CD14-positive monocyte (primary cell): ENCODE data around the gene FOXK2. TPM values are rescaled to one million over a fixed set of nuclear protein-coding genes. Genes with fewer than 3 reads are reported as not detected.

Source experiments
- DNase-seq, 3 donors: peaks; one replicate each; pipeline ENCODE4 v3.0.0-alpha.2; 2011 to 2022
- H2AFZ ChIP-seq: 2 replicates; pipeline ENCODE4 v1.6.0; 2012; ENCODE audit warnings: mild to moderate bottlenecking, low read depth, low read length, inconsistent platforms; ENCODE audit not compliant: insufficient read depth, poor library complexity, severe bottlenecking
- H3K27ac ChIP-seq, 2 donors: 1 replicate in 1 of 2; 2 replicates in 1 of 2; pipeline ENCODE4 v1.5.1; 2012 to 2013; ENCODE audit warnings: low read length in 2 of 2, control low read depth in 1 of 2, inconsistent platforms in 1 of 2, low read depth in 1 of 2, mild to moderate bottlenecking in 1 of 2
- H3K27me3 ChIP-seq, 2 donors: one replicate each; pipeline versions ENCODE4 v1.6.0 to v1.6.1; 2011 to 2013; ENCODE audit warnings: low read length in 2 of 2; ENCODE audit not compliant: control insufficient read depth in 2 of 2, insufficient read depth in 2 of 2
- H3K36me3 ChIP-seq, 2 donors: replicated peaks in 1 of 2; 1 replicate in 1 of 2; 2 replicates in 1 of 2; pipeline versions ENCODE4 v1.5.1 to v1.6.1; 2012 to 2013; ENCODE audit warnings: low read length in 2 of 2, control low read depth in 1 of 2, inconsistent platforms in 1 of 2, mild to moderate bottlenecking in 1 of 2; ENCODE audit not compliant: insufficient read depth in 2 of 2, control insufficient read depth in 1 of 2
- H3K4me1 ChIP-seq, 2 donors: 1 replicate in 1 of 2; 2 replicates in 1 of 2; pipeline versions ENCODE4 v1.5.1 to v1.6.1; 2012 to 2013; ENCODE audit warnings: low read length in 2 of 2, control low read depth in 1 of 2, inconsistent platforms in 1 of 2, mild to moderate bottlenecking in 1 of 2, moderate library complexity in 1 of 2; ENCODE audit not compliant: insufficient read depth in 2 of 2, control insufficient read depth in 1 of 2
- H3K4me2 ChIP-seq: replicated peaks from 2 replicates; pipeline ENCODE3; 2012; ENCODE audit warnings: low read length, moderate library complexity, mild to moderate bottlenecking; ENCODE audit not compliant: poor library complexity, severe bottlenecking; ENCODE audit errors: extremely low read depth
- H3K4me3 ChIP-seq, 3 experiments: fragments of 200-600 bp in 1 of 3; sonication (generic) in 1 of 3; replicated peaks in 1 of 3; 1 replicate in 2 of 3; 2 replicates in 1 of 3; pipeline ENCODE4 v1.5.1; 2011 to 2013; ENCODE audit warnings: low read length in 3 of 3, mild to moderate bottlenecking in 3 of 3, control low read depth in 2 of 3, low read depth in 2 of 3, inconsistent platforms in 1 of 3, moderate library complexity in 1 of 3
- H3K79me2 ChIP-seq: 2 replicates; pipeline ENCODE4 v1.6.0; 2012; ENCODE audit warnings: mild to moderate bottlenecking, control low read depth, inconsistent platforms, low read length, moderate library complexity; ENCODE audit not compliant: insufficient read depth
- H3K9ac ChIP-seq: 2 replicates; pipeline ENCODE4 v1.6.0; 2017; ENCODE audit warnings: low read length, mild to moderate bottlenecking; ENCODE audit not compliant: insufficient read depth, poor library complexity, severe bottlenecking
- H3K9me3 ChIP-seq, 2 donors: replicated peaks in 1 of 2; 1 replicate in 1 of 2; 2 replicates in 1 of 2; pipeline versions ENCODE4 v1.5.1 to v1.6.1; 2012 to 2013; ENCODE audit warnings: low read length in 2 of 2, control low read depth in 1 of 2; ENCODE audit not compliant: control insufficient read depth in 1 of 2, insufficient read depth in 1 of 2
- H4K20me1 ChIP-seq: 2 replicates; pipeline ENCODE4 v1.6.0; 2012; ENCODE audit warnings: mild to moderate bottlenecking, low read length, control low read depth, moderate library complexity; ENCODE audit not compliant: insufficient read depth
- H3K27ac Mint-ChIP-seq, 7 donors: one replicate each; pipeline ENCODE4 v1.8.0; 2020; ENCODE audit warnings: mild to moderate bottlenecking in 7 of 7, mixed read lengths in 7 of 7, moderate library complexity in 6 of 7, inconsistent platforms in 2 of 7
- H3K27me3 Mint-ChIP-seq, 3 donors: one replicate each; pipeline ENCODE4 v1.8.0; 2021 to 2022; ENCODE audit warnings: low read depth in 3 of 3, mild to moderate bottlenecking in 3 of 3, mixed read lengths in 3 of 3, moderate library complexity in 3 of 3, inconsistent platforms in 1 of 3
- H3K36me3 Mint-ChIP-seq, 2 donors: one replicate each; pipeline ENCODE4 v1.8.0; 2020; ENCODE audit warnings: mixed read lengths in 2 of 2, inconsistent platforms in 1 of 2, mild to moderate bottlenecking in 1 of 2
- H3K4me1 Mint-ChIP-seq: one replicate; pipeline ENCODE4 v1.8.0; 2020; ENCODE audit warnings: mild to moderate bottlenecking, mixed read lengths
- H3K4me3 Mint-ChIP-seq, 2 donors: one replicate each; pipeline ENCODE4 v1.8.0; 2020; ENCODE audit warnings: mild to moderate bottlenecking in 2 of 2, mixed read lengths in 2 of 2, moderate library complexity in 1 of 2
- H3K9me3 Mint-ChIP-seq, 7 donors: one replicate each; pipeline ENCODE4 v1.8.0; 2020 to 2022; ENCODE audit warnings: mixed read lengths in 7 of 7, mild to moderate bottlenecking in 6 of 7, moderate library complexity in 6 of 7, inconsistent platforms in 2 of 7
- WGBS: methylation state at CpG from one replicate; pipeline ENCODE4 v1.1.5; 2013; ENCODE audit warnings: missing lambda C conversion rate; ENCODE audit not compliant: insufficient coverage; 5-methylcytosine and 5-hydroxymethylcytosine counted together
- intact Hi-C, 2 donors: fragments of 100-400 bp; cut with micrococcal nuclease; formaldehyde crosslinking; loops; one replicate each; pipeline versions ENCODE4 v1.15.0 to v1.15.1; 2023
- polyA plus RNA-seq, 3 donors: library from polyadenylated mRNA; depleted of rRNA in 1 of 3; unstranded in 2 of 3; stranded (reverse) in 1 of 3; fragments of 300-500 nt in 2 of 3; fragments of >200 nt in 1 of 3; fragmentation: Illumina TruSeq in 2 of 3; gene quantifications; 1 replicate in 2 of 3; 2 replicates in 1 of 3; pipeline ENCODE4 v1.2.3, GENCODE V29; 2012 to 2021
- TF ChIP-seq, protein P1 (sequence below): fragments of 200-600 bp; IDR thresholded peaks from one replicate; pipeline ENCODE4 v1.8.0; 2022; ENCODE audit warnings: antibody characterized with exemption, mild to moderate bottlenecking

Gene FOXK2
- polyA plus RNA-seq, 3 donors = 3.5 to 18.4 (median 4.7) TPM

DNA sequence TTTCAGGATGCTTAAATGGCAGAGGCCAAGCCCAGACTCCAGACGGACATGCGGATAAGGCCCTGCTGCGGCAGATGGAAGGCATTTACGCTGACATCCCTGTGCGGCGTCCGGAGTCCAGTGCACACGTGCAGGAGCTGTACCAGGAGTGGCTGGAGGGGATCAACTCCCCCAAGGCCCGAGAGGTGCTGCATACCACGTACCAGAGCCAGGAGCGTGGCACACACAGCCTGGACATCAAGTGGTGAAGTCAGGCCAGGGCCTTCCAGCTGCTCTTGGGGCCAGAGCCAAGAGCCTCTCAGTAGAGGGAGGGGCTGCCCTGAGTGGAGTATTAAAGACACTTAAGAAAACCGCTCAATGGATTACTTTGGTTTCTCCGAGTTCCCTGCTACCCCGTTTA is 31.6 kb upstream of the FOXK2 start:
- over 99% methylated on average over 11 of the region's 14 CpGs for WGBS
- H3K9me3 ChIP-seq = no peaks in the 10 kb centered on the region
- TF ChIP-seq, protein P1, sequence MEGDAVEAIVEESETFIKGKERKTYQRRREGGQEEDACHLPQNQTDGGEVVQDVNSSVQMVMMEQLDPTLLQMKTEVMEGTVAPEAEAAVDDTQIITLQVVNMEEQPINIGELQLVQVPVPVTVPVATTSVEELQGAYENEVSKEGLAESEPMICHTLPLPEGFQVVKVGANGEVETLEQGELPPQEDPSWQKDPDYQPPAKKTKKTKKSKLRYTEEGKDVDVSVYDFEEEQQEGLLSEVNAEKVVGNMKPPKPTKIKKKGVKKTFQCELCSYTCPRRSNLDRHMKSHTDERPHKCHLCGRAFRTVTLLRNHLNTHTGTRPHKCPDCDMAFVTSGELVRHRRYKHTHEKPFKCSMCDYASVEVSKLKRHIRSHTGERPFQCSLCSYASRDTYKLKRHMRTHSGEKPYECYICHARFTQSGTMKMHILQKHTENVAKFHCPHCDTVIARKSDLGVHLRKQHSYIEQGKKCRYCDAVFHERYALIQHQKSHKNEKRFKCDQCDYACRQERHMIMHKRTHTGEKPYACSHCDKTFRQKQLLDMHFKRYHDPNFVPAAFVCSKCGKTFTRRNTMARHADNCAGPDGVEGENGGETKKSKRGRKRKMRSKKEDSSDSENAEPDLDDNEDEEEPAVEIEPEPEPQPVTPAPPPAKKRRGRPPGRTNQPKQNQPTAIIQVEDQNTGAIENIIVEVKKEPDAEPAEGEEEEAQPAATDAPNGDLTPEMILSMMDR = no peak
- Mint-ChIP-seq H3K4me1 (peaks cover 2% of the 10 kb centered on the region), H3K36me3 (peaks cover 63 to 67% of the 10 kb centered on the region in 2 donors), H3K9me3 (no peaks in the 10 kb centered on the region), H3K4me3 (no peak overlapping the region), H3K27ac (peak overlapping the region in 2 of 7 donors; percentile 68 to 76), H3K27me3 (no peaks in the 10 kb centered on the region)
- no peaks in the 10 kb centered on the region for H4K20me1 ChIP-seq
- no peaks in the 10 kb centered on the region for H3K4me1 ChIP-seq
- H3K27ac ChIP-seq = no peak overlapping the region
- no peaks in the 10 kb centered on the region for H3K79me2 ChIP-seq
- intact Hi-C loops = no loop called here
- H3K9ac ChIP-seq = no peak overlapping the region
- no peak overlapping the region for H3K4me3 ChIP-seq
- peaks cover 49 to 67% of the 10 kb centered on the region in 2 donors for H3K36me3 ChIP-seq
- no peak overlapping the region for H2AFZ ChIP-seq
- no peak overlapping the region for H3K4me2 ChIP-seq
- DNase-seq = no peak
- H3K27me3 ChIP-seq = no peaks in the 10 kb centered on the region

- H3K36me3 Mint-ChIP-seq = peaks cover 51 to 55% of the 10 kb centered on the region in 2 donors
- peak overlapping the region in 3 of 7 donors; percentile 30 to 59 (median 40) for H3K27ac Mint-ChIP-seq
- Histone ChIP-seq H3K4me3 (no peak overlapping the region), H3K9me3 (no peaks in the 10 kb centered on the region), H4K20me1 (no peaks in the 10 kb centered on the region), H3K4me2 (no peak overlapping the region), H3K9ac (no peak overlapping the region), H2AFZ (no peak overlapping the region), H3K27ac (peak overlapping the region in 1 of 2 donors; percentile 36), H3K27me3 (no peaks in the 10 kb centered on the region), H3K36me3 (peaks cover 38 to 55% of the 10 kb centered on the region in 2 donors), H3K4me1 (no peaks in the 10 kb centered on the region), H3K79me2 (no peaks in the 10 kb centered on the region)
- H3K4me3 Mint-ChIP-seq = no peak overlapping the region
- intact Hi-C loops = no loop called here
- peaks cover 4% of the 10 kb centered on the region for H3K4me1 Mint-ChIP-seq
- no peaks in the 10 kb centered on the region for H3K9me3 Mint-ChIP-seq
- TF ChIP-seq, protein P1 = no peak
- WGBS = 86% methylated on average over 7 of the region's 8 CpGs
- DNase-seq = no peak
- no peaks in the 10 kb centered on the region for H3K27me3 Mint-ChIP-seq
Measured at GRCh38 chr17:82489117-82489516, 30.4 kb upstream of the FOXK2 start.
